Natural killer cell (primary cell): ENCODE data around the gene TENM4. TPM values are rescaled to one million over a fixed set of nuclear protein-coding genes. Genes with fewer than 3 reads are reported as not detected.

Experiments
- ATAC-seq, 3 donors: fragments of 150-1000 bp in 2 of 3; fragments of 200-7000 bp in 1 of 3; cut with Tn5 transposase; 1 replicate in 1 of 3; 2 replicates in 2 of 3; pipeline ENCODE4 v1.10.0; 2021; ENCODE audit warnings: mild to moderate bottlenecking in 2 of 3, moderate library complexity in 2 of 3
- DNase-seq, 2 donors: peaks; one replicate each; pipeline versions ENCODE4 v3.0.0 to v3.0.0-alpha.2; 2013 to 2021; ENCODE audit warnings: mixed read lengths in 1 of 2
- H3K27ac ChIP-seq: one replicate; pipeline ENCODE4 v1.5.1; 2013; ENCODE audit warnings: mild to moderate bottlenecking, low read length
- H3K27me3 ChIP-seq: one replicate; pipeline ENCODE4 v1.6.1; 2013; ENCODE audit warnings: low read length; ENCODE audit not compliant: control insufficient read depth, insufficient read depth
- H3K36me3 ChIP-seq: one replicate; pipeline ENCODE4 v1.6.1; 2013; ENCODE audit warnings: low read length; ENCODE audit not compliant: control insufficient read depth, insufficient read depth
- H3K4me1 ChIP-seq: one replicate; pipeline ENCODE4 v1.6.1; 2013; ENCODE audit warnings: low read length; ENCODE audit not compliant: control insufficient read depth, insufficient read depth
- H3K4me3 ChIP-seq: one replicate; pipeline ENCODE4 v1.5.1; 2013; ENCODE audit warnings: low read length
- H3K9me3 ChIP-seq: one replicate; pipeline ENCODE4 v1.6.1; 2013; ENCODE audit warnings: low read length; ENCODE audit not compliant: control insufficient read depth, insufficient read depth
- H3K27ac Mint-ChIP-seq, 2 donors: one replicate each; pipeline ENCODE4 v1.8.0; 2022; ENCODE audit warnings: mild to moderate bottlenecking in 2 of 2, mixed read lengths in 2 of 2, moderate library complexity in 1 of 2
- H3K27me3 Mint-ChIP-seq, 2 donors: one replicate each; pipeline ENCODE4 v1.8.0; 2022; ENCODE audit warnings: low read depth in 2 of 2, mixed read lengths in 2 of 2
- H3K36me3 Mint-ChIP-seq: one replicate; pipeline ENCODE4 v1.8.0; 2022; ENCODE audit warnings: mixed read lengths
- H3K4me1 Mint-ChIP-seq, 2 donors: one replicate each; pipeline ENCODE4 v1.8.0; 2022; ENCODE audit warnings: mixed read lengths in 2 of 2
- H3K4me3 Mint-ChIP-seq: one replicate; pipeline ENCODE4 v1.8.0; 2022; ENCODE audit warnings: mild to moderate bottlenecking, moderate library complexity, mixed read lengths
- H3K9me3 Mint-ChIP-seq, 2 donors: one replicate each; pipeline ENCODE4 v1.8.0; 2022; ENCODE audit warnings: mixed read lengths in 2 of 2
- WGBS: methylation state at CpG from one replicate; pipeline ENCODE4 v1.1.7; 2013; ENCODE audit warnings: missing lambda C conversion rate; ENCODE audit not compliant: insufficient coverage; 5-methylcytosine and 5-hydroxymethylcytosine counted together
- intact Hi-C: fragments of 100-400 bp; cut with micrococcal nuclease; formaldehyde crosslinking; loops from one replicate; pipeline ENCODE4 v1.14.2; 2022
- total RNA-seq, 4 donors: library from RNA; stranded (reverse); fragments of 120-200 nt in 1 of 4; gene quantifications; one replicate each; pipeline versions ENCODE4 v1.2.3 to v1.2.4, GENCODE V29; 2013 to 2022
- TF ChIP-seq, protein P1 (sequence below): fragments of 200-600 bp; IDR thresholded peaks from one replicate; pipeline ENCODE4 v1.8.0; 2022; ENCODE audit warnings: antibody characterized with exemption

The TENM4 gene
- total RNA-seq, 3 donors from 2014 or later (not counting 1 experiment from before 2014, with no cell fraction given): 0.63 to 0.75 TPM; not detected in 1

DNA sequence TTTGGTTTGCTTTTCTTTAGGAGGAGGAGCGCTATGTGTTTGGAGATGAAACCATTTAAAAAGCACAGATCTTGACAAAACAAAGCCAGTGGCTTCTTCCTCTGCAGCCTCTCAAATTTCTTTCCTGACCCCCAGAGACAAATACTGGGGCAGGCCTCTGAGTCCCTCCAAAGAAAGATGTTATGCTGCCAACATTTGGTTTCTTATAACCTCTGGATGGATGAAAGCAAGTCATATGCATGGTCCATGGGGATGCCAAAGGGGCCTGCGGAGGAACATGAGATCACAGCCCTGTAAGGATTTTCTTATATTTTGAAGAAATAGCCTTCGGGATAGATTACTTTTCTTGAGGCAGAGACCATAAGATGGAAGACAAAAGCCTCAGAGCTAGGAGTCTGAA, 179.1 kb downstream of the TENM4 start:
- intact Hi-C loops: no loop called here
- no peaks in the 10 kb centered on the region for H3K36me3 Mint-ChIP-seq

DNA sequence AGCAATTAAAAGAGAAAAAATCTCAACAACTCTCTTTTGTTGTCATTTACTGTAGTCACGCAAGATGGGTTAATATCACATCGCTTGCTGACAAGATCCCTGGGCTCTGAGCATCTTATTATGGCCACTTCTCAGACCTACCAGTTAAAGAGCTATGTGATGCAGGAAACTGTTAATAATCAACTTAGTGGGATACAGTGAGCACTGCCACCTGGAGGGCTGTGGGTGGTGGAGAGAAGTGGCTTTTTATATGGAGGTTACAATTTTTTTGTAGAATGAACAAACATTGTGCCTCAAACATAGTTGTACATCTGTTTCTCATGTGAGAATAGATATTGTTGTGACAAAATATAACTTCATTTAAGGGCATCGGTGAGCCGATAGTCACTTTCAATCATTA, 181.0 kb downstream of the TENM4 start:
- H3K27ac Mint-ChIP-seq: no peak overlapping the region
- TF ChIP-seq, protein P1, sequence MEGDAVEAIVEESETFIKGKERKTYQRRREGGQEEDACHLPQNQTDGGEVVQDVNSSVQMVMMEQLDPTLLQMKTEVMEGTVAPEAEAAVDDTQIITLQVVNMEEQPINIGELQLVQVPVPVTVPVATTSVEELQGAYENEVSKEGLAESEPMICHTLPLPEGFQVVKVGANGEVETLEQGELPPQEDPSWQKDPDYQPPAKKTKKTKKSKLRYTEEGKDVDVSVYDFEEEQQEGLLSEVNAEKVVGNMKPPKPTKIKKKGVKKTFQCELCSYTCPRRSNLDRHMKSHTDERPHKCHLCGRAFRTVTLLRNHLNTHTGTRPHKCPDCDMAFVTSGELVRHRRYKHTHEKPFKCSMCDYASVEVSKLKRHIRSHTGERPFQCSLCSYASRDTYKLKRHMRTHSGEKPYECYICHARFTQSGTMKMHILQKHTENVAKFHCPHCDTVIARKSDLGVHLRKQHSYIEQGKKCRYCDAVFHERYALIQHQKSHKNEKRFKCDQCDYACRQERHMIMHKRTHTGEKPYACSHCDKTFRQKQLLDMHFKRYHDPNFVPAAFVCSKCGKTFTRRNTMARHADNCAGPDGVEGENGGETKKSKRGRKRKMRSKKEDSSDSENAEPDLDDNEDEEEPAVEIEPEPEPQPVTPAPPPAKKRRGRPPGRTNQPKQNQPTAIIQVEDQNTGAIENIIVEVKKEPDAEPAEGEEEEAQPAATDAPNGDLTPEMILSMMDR: no peak
- no peak for ATAC-seq
- Histone ChIP-seq H3K27me3 (no peaks in the 10 kb centered on the region), H3K27ac (no peak overlapping the region), H3K4me1 (no peaks in the 10 kb centered on the region), H3K4me3 (no peak overlapping the region), H3K9me3 (no peaks in the 10 kb centered on the region), H3K36me3 (no peaks in the 10 kb centered on the region)
- WGBS: 100% methylated on average over 2 of the region's 4 CpGs
- intact Hi-C loops: no loop called here
- DNase-seq: no peak
- H3K36me3 Mint-ChIP-seq: no peaks in the 10 kb centered on the region
- no peak overlapping the region for H3K4me3 Mint-ChIP-seq
- no peaks in the 10 kb centered on the region for H3K27me3 Mint-ChIP-seq
- H3K4me1 Mint-ChIP-seq: no peaks in the 10 kb centered on the region
- peaks cover 4 to 7% of the 10 kb centered on the region in 2 donors for H3K9me3 Mint-ChIP-seq

More for the DNA sequence above, 179.1 kb downstream of the TENM4 start:
- Histone ChIP-seq H3K27ac (no peak overlapping the region), H3K9me3 (no peaks in the 10 kb centered on the region), H3K36me3 (no peaks in the 10 kb centered on the region), H3K4me3 (no peak overlapping the region), H3K4me1 (no peaks in the 10 kb centered on the region), H3K27me3 (no peaks in the 10 kb centered on the region)
- 92% methylated on average over 2 of the region's 3 CpGs for WGBS
- H3K4me3 Mint-ChIP-seq: no peak overlapping the region
- no peak overlapping the region for H3K27ac Mint-ChIP-seq
- no peak for DNase-seq
- no peaks in the 10 kb centered on the region for H3K27me3 Mint-ChIP-seq
- ATAC-seq: no peak
- H3K9me3 Mint-ChIP-seq: peaks cover 4 to 7% of the 10 kb centered on the region in 2 donors
- no peaks in the 10 kb centered on the region for H3K4me1 Mint-ChIP-seq
- TF ChIP-seq, protein P1: no peak

DNA sequence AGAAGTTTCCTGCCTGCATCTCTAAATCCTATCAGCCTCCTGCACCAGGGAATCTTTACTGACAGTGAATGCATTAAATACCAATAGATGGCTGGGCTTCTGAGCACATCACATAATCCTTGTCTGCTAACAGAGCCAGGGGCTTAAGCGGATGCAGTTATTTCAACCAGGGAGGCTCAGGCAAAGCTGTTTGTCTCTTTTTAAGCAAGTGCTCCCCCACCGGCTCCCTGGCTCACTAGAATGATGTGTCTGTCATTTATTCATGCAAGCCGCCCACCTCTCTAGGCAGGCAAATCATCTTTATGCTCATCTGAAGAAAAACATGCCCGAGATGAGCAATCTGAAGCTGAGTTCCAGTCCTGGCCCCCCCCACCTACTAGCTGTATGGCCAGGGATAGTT, 182.3 kb downstream of the TENM4 start:
- H3K9me3 ChIP-seq: no peaks in the 10 kb centered on the region
- no peak overlapping the region for H3K4me3 Mint-ChIP-seq
- intact Hi-C loops: no loop called here
- no peaks in the 10 kb centered on the region for H3K36me3 Mint-ChIP-seq
- 82% methylated on average over 4 of the region's 4 CpGs for WGBS
- H3K4me1 ChIP-seq: no peaks in the 10 kb centered on the region
- peaks cover 6 to 7% of the 10 kb centered on the region in 2 donors for H3K9me3 Mint-ChIP-seq
- H3K27me3 ChIP-seq: no peaks in the 10 kb centered on the region
- no peak for ATAC-seq
- H3K4me1 Mint-ChIP-seq: no peaks in the 10 kb centered on the region
- H3K27me3 Mint-ChIP-seq: no peaks in the 10 kb centered on the region
- no peak for DNase-seq
- H3K36me3 ChIP-seq: no peaks in the 10 kb centered on the region
- H3K27ac Mint-ChIP-seq: no peak overlapping the region
- H3K27ac ChIP-seq: no peak overlapping the region
- H3K4me3 ChIP-seq: no peak overlapping the region
- TF ChIP-seq, protein P1: no peak

DNA sequence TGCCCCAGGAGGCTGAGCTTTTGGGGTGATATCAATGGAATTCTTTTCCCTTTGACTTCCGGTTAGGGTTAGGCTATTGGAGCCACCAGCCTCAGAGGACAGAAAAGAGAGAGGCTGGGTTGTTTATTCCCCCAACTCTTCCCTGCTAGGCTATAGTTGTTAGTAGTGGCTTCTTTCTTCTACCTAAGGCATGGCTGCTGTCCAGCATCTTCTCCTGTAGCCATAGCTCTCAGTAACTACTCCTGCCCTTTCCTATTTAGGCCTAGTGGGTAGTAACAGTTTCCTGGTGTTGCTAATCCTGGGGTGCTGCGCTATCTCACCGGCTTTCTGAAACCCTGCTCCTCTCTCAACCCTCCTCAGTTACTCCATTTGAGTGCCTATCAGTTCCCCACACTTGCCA, 184.9 kb downstream of the TENM4 start:
- Histone ChIP-seq H3K9me3 (no peaks in the 10 kb centered on the region), H3K36me3 (no peaks in the 10 kb centered on the region), H3K4me1 (no peaks in the 10 kb centered on the region), H3K4me3 (no peak overlapping the region), H3K27me3 (no peaks in the 10 kb centered on the region), H3K27ac (no peak overlapping the region)
- 100% methylated on average over 2 of the region's 3 CpGs for WGBS
- Mint-ChIP-seq H3K4me1 (no peaks in the 10 kb centered on the region), H3K9me3 (peaks cover 6 to 7% of the 10 kb centered on the region in 2 donors), H3K36me3 (no peaks in the 10 kb centered on the region), H3K27ac (no peak overlapping the region), H3K27me3 (no peaks in the 10 kb centered on the region), H3K4me3 (no peak overlapping the region)
- TF ChIP-seq, protein P1: no peak
- ATAC-seq (no peak), DNase-seq (no peak)
- intact Hi-C loops: no loop called here
